ENCODE results near the gene CGNL1. TPM values are rescaled to one million over a fixed set of nuclear protein-coding genes. Genes with fewer than 3 reads are reported as not detected.

CGNL1 gene
- polyA plus RNA-seq, 1 of the 3 experiments (the other 2 are of a cell fraction) = 0.23 TPM

- no peak for TF ChIP-seq MEF2A (IDR thresholded peaks at IDR 0.05; ENCODE audit: borderline replicate concordance, low read depth)
- no peak for TF ChIP-seq CTCF (IDR thresholded peaks at IDR 0.05)
Measured at GRCh38 chr15:57583720-57584119, 207.4 kb downstream of the CGNL1 start (continued).

DNA sequence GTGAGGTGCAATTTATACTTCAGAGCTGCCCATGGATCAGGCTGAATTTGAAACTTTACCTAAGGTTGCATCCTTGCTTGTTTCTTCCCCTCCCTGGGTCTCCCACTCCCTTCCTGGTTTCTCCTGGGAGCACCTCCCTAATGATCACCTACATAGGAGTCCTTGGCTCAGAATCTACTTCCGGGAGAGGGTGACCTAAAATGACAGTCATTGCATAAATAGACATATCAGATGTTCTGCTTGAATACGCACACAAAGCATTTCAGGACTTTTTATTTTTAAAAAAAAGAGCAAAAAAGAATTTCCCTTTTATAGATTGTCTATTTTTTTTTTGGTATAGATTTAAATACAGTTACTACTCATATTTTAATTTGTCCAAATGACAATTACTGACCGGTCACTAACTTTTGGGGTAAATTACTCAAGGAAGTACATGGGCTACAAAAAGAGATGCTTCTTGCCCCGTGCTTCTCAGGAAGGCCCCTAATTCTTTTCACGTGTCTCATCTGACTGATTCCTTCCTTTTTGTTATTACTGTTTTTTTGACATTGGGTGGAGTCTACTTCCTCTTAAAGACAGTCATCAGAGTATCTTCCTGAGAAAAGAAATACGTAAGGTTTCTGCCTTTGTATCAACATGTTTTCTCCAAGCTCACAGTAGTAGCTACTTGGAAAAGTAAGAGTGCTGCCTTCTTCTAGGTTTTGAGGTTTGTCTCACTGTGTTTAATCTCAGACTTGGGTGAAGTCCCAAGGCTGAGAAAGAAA is 210.5 kb downstream of the CGNL1 start:
- no peaks in the 10 kb centered on the region for H3F3A ChIP-seq (replicated peaks; ENCODE audit: insufficient read depth)
- H3K4me3 ChIP-seq (ENCODE audit: low read depth in 2 of 2, low read length in 1 of 2) = no peak overlapping the region
- TF ChIP-seq GATA2 (CRISPR knock-in tag; IDR thresholded peaks at IDR 0.05) (no peak), EP300 (IDR thresholded peaks at IDR 0.05; ENCODE audit: borderline replicate concordance in 1 of 2, low read depth in 1 of 2, low read length in 1 of 2) (no peak), ELF1 (IDR thresholded peaks at IDR 0.05) (no peak), SMC3 (IDR thresholded peaks at IDR 0.05; ENCODE audit: low read depth, low read length) (no peak), TAF1 (IDR thresholded peaks at IDR 0.05; ENCODE audit: borderline replicate concordance, low read depth, low read length) (no peak), TCF12 (IDR thresholded peaks at IDR 0.05) (no peak), POLR2AphosphoS5 (IDR thresholded peaks at IDR 0.05; ENCODE audit: low read depth, low read length) (no peak), RFX5 (IDR thresholded peaks at IDR 0.05; ENCODE audit: low read length) (no peak), JUND (IDR thresholded peaks at IDR 0.05) (no peak), IRF3 (IDR thresholded peaks at IDR 0.05; ENCODE audit: low read depth, low read length) (no peak), NRF1 (IDR thresholded peaks at IDR 0.05; ENCODE audit: low read depth, low read length) (no peak), TEAD4 (IDR thresholded peaks at IDR 0.05; ENCODE audit: borderline replicate concordance, insufficient read depth) (no peak), CHD2 (IDR thresholded peaks at IDR 0.05; ENCODE audit: low read length, partially characterized antibody) (no peak), MXI1 (IDR thresholded peaks at IDR 0.05; ENCODE audit: low read depth, low read length) (no peak)
- TF ChIP-seq, protein P1, sequence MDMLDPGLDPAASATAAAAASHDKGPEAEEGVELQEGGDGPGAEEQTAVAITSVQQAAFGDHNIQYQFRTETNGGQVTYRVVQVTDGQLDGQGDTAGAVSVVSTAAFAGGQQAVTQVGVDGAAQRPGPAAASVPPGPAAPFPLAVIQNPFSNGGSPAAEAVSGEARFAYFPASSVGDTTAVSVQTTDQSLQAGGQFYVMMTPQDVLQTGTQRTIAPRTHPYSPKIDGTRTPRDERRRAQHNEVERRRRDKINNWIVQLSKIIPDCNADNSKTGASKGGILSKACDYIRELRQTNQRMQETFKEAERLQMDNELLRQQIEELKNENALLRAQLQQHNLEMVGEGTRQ (IDR thresholded peaks at IDR 0.05; ENCODE audit: borderline replicate concordance, low read depth, low read length) = no peak
- DNase-seq = no peak
- peaks cover 0 to 5% of the 10 kb centered on the region in 2 experiments; a peak in 1 of 4 replicates for H3K4me1 ChIP-seq (ENCODE audit: control insufficient read depth in 1 of 2, insufficient read depth in 2 of 2, low read depth in 1 of 2, low read length in 1 of 2)
- WGBS (ENCODE audit: low lambda C conversion rate) = 57% methylated on average over 6 of the region's 6 CpGs
- no peak overlapping the region for H3K9ac ChIP-seq
- no peaks in the 10 kb centered on the region for H3K79me2 ChIP-seq (ENCODE audit: insufficient read depth)
- POLR2A ChIA-PET = no interaction called here
- H4K20me1 ChIP-seq (ENCODE audit: insufficient read depth) = no peaks in the 10 kb centered on the region
- H3K9me3 ChIP-seq = no peaks in the 10 kb centered on the region
- H3K4me2 ChIP-seq = no peak overlapping the region
- H3K36me3 ChIP-seq (replicated peaks in 1 of 2; ENCODE audit: control insufficient read depth in 1 of 2, insufficient read depth in 2 of 2, low read length in 1 of 2) = no peaks in the 10 kb centered on the region
- no peak overlapping the region for H2AFZ ChIP-seq (ENCODE audit: low read depth)
- H3K27me3 ChIP-seq (ENCODE audit: insufficient read depth) = peaks cover 7% of the 10 kb centered on the region; the same call in 1 of the 2 replicates
- H3K9me2 ChIP-seq = no peaks in the 10 kb centered on the region
- H3K27ac ChIP-seq (ENCODE audit: low read depth in 2 of 2, low read length in 1 of 2) = no peak overlapping the region
- CTCF ChIA-PET = interaction anchor here (1.2 to 4.2 kb wide), 3 partner anchors 14 to 145 kb away, joined by 3 to 15 read pairs (median 4); no protein-coding TSS in a partner anchor
